GM12878 (cell line): ENCODE results near the gene NECAB2. TPM values are rescaled to one million over a fixed set of nuclear protein-coding genes. Genes with fewer than 3 reads are reported as not detected.

ENCODE experiments used
- CREB1 ChIP-seq: IDR thresholded peaks from 2 replicates; pipeline ENCODE4 v1.6.1; 2012; ENCODE audit warnings: low read depth, mild to moderate bottlenecking, inconsistent platforms
- CUX1 ChIP-seq: IDR thresholded peaks from 2 replicates; pipeline ENCODE4 v1.6.1; 2012; ENCODE audit warnings: improper control_type of control experiment, low read depth, low read length; ENCODE audit not compliant: insufficient replicate concordance
- ELK1 ChIP-seq: IDR thresholded peaks from 2 replicates; pipeline ENCODE4 v1.6.1; 2012; ENCODE audit warnings: low read depth, low read length, improper control_type of control experiment
- GATAD2B ChIP-seq: fragments of 450-650 bp; conservative IDR thresholded peaks from 2 replicates; pipeline ENCODE4 v1.6.1; 2017; ENCODE audit warnings: low read depth, mild to moderate bottlenecking, moderate library complexity
- IKZF2 ChIP-seq, 2 experiments: fragments of 450-650 bp; IDR thresholded peaks; 2 replicates each; pipeline ENCODE4 v1.6.1; 2017; ENCODE audit warnings: mild to moderate bottlenecking in 2 of 2, moderate library complexity in 2 of 2
- PML ChIP-seq: IDR thresholded peaks from 2 replicates; pipeline ENCODE4 v1.6.1; 2012; ENCODE audit warnings: low read length, inconsistent platforms
- SKIL ChIP-seq: fragments of 450-650 bp; IDR thresholded peaks from 2 replicates; pipeline ENCODE4 v1.6.1; 2017; ENCODE audit warnings: mild to moderate bottlenecking, low read depth, inconsistent platforms; ENCODE audit not compliant: poor library complexity, severe bottlenecking
- YY1 ChIP-seq: IDR thresholded peaks from 2 replicates; pipeline ENCODE4 v1.6.1; 2011; ENCODE audit warnings: low read depth, mild to moderate bottlenecking, low read length
- polyA plus RNA-seq, 11 experiments: library from polyadenylated mRNA; depleted of rRNA in 4 of 11; unstranded in 6 of 11; stranded (reverse) in 5 of 11; fragments of >200 nt; fragmentation: Nextera tagmentation in 4 of 11; fragmentation: Illumina TruSeq in 1 of 11; extraction: Ambion mirVana in 4 of 11; extraction: Trizol in 1 of 11; gene quantifications; 1 replicate in 1 of 11; 2 replicates in 10 of 11; pipeline versions ENCODE4 v1.2.1 to v1.2.3, GENCODE V29; 2011 to 2016; ENCODE audit warnings: inconsistent platforms in 2 of 11, missing spikeins in 2 of 11, low read depth in 1 of 11
- total RNA-seq, 4 experiments: library from RNA; depleted of rRNA in 3 of 4; stranded (reverse); fragments of >200 nt in 3 of 4; fragmentation: Illumina TruSeq in 1 of 4; extraction: Trizol in 1 of 4; gene quantifications; 2 replicates each; pipeline versions ENCODE4 v1.2.1 to v1.2.3, GENCODE V29; 2013 to 2021

Gene NECAB2
- total and polyA plus RNA-seq, 10 of the 15 experiments (the other 5 are each of a cell fraction or from before 2014, with no cell fraction given), result not detected

GRCh38 chr16:84048270-84048669 lies 80.2 kb downstream of the NECAB2 start (continued):
- TF ChIP-seq CUX1 (no peak), YY1 (no peak), PML (no peak), SKIL (no peak), CREB1 (no peak), ELK1 (no peak), GATAD2B (no peak), IKZF2 (IDR thresholded peaks at IDR 0.05) (no peak)
